Stimulated activated CD4-positive, alpha-beta T cell treated with anti-CD3 and anti-CD28 coated beads, Interleukin-4, amount 100 ng/mL, for 48 hours (primary cell): ENCODE measurements around the gene PDSS2.
"Not testable (repeated sequence)": the region's sequence is repeated elsewhere in the genome, so short reads cannot be mapped to it uniquely, and the experiment has no call there.

Experiments used
- DNase-seq, 2 donors: peaks; one replicate each; pipeline ENCODE4 v3.0.0-alpha.2; 2020; ENCODE audit warnings: low read depth in 2 of 2

PDSS2 gene

DNA sequence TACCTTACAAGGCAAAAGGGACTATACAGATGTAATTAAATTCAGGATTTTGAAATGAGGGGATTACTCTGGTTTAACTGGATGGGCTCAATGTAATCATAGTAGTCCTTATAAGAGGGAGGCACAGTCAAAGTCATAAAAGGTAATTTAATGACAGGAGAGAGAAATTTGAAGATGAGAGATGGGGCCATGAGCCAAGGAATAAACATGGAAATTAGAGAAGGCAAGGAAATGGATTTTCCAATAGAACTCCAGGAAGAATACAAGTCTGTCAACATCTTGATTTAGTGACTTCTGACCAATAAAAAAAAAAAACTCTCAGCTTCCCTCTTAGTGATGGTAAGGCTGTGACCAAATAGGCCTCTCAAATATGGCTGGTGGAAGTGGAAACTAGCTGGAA is 242.1 kb downstream of the PDSS2 start:
- no peak for DNase-seq

DNA sequence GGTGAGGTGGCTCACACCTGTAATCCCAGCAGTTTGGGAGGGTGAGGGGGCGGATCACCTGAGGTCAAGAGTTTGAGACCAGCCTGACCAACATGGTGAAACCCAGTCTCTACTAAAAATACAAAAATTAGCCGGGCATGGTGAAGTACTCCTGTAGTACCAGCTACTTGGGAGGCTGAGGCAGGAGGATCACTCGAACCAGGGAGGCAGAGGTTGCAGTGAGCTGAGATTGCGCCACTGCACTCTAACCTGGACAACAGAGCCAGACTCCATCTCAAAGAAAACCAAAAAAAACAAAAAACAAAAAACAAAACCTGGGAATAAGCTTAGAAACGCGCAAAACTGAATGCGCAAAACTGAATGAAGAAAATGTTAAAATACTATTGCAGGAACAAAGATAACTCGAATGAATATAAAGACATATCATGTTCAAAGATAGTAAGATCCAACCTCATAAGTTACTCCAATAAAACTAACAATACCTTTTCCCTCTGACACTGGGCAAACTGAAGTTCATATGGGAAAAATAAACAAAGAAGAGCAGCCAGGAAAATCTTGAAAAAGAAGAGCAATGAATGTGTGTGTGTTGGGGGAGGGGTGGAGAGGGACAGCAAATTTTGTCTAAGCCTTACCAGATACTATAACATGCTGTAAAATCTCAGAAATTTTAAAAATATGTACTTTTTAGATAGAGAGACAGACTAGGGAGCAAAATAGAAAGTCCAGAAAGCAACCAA is 243.0 kb downstream of the PDSS2 start:
- no peak for DNase-seq

DNA sequence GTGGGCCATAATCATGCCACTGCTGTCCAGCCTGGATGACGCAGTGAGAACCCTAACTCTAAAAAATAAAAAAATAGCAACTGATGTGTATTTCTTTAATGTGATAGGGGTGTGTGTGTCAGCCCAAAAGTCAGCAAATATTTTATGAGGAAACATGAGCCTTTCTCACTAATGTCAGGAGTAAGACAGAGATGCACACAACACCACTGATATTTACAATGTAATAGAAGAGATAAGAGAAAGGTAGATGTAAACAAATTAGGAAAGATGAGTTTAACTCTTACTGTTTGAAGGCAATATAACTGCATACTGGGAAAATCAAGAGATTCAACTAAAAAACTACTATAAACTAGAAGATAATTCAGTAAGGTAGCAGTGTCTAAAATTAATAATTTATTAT is 244.0 kb downstream of the PDSS2 start:
- DNase-seq: no peak

DNA sequence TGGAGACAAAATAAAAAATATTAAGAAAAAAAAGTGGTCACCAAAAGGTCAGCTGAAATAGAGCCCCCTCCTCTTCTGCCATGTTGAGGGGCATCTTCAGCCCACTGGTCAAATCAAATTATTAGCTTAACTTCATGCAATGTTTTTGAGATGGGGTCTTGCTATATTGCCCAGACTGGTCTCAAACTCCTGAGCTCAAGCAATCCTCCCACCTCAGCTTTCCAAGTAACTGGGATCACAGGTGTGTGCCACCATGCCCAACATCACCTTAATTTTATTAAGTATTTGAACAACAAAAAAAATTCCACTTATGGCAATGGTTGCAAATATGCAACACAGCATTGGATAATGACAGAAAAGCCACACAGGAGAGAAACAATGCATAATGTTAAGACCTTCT is 244.7 kb downstream of the PDSS2 start:
- DNase-seq: no peak

DNA sequence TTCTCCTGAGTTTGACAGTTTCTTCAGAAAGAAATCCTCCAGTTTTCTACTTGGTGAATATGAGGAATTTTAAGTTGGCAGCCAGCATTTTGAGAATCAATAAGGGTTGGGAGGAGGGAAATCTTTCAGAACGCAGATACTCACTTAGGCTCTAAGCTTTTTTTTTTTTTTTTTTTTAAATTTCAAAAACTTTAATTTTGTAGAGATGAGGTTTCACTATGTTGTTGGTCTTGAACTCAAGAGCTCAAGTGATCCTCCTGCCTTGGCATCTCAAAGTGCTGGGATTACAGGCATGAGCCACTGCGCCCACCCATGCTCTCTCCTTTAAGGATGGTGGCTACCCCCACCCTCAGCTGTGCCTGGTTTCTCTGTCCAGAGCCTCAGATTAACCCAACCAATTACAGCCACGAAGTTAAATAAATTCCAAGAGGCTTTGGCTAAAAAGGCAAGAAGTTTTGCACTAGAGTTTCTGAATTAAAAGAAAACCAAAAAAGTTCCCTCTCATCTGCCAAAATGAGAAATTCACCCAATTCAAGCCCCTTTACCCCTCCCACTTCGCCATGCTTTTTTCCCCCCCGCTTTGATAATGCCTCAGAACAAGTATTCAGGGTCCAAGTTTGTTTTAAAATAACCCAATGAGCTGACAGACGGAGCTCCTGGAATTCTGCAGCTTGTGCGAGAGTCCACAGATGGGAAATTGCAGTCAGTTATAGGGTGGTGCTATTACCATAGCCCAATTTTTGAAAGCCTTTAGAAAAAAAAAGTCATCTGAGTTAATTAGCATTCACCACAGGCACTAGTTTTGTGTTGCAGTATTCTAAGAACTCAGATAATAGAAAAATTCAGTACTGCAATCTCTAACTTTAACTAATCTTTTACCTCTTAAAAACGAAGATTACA is 249.7 kb downstream of the PDSS2 start:
- no peak for DNase-seq

DNA sequence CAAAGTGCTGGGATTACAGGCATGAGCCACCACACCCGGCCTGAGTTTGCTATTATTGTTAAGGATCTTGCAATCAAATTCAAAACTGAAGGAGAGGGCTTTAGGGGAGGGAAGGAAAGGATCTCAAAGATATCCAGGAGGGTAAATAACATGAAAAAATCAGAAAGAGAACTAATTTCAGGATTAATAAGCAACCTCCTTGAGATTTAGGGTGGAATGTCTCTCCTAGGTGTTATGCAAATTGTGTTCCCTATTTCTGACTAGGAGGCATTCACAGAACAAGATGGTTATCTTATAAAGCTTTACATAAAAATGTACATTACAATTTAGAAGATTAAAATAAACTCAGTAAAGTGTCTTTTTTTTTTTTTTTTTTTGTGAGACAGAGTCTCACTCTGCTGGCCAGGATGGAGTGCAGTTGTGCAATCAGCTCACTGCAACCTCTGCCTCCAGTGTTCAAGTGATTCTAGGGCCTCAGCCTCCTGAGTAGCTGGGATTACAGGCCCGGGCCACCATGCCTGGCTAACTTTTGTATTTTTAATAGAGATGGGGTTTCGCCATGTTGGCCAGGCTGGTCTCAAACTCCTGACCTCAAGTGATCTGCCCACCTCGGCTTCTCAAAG is 252.0 kb downstream of the PDSS2 start:
- no peak for DNase-seq

DNA sequence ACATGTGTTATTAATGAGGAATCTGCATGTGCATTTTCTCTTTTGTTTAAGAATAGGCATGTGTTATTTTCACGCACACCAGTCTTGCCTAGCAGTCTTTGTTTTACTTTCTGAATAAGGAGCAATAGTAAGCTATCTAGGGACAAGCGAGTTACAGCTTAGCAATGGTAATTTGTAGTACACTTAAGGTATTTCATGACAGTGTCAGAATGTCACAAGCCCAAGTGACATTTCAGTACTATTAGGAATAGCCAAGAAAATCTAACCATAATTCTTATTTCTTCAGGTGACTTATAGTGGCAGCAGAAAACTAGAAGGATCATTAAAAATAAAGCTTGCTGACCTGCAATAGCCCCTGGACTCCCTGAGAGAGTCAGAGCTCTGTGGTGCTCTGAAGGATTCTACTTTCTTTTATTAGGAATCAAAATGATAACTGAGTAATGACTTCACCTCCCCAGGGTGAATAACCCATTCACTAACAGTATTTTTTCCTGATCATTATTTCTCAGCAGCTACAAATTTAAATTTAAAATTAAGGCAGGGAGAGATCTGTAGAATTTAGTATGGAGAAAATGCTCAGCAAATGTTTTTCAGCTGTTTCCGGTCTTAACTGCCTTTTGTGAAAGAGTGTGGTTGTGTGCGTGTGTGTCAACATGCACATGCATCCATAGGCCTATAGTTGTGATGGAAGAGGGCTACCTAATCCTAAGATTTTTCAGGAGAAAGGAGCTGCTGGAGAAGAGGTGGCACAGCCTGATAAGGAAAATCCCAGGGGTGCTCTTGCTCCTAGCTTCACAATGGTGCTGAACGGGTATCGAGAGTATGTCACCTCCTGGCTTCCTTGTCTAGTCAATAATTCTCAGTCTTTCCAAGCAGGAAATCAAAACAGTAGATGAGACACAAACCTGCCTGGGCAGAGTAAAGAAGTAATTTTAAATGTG is 254.0 kb downstream of the PDSS2 start:
- no peak for DNase-seq

DNA sequence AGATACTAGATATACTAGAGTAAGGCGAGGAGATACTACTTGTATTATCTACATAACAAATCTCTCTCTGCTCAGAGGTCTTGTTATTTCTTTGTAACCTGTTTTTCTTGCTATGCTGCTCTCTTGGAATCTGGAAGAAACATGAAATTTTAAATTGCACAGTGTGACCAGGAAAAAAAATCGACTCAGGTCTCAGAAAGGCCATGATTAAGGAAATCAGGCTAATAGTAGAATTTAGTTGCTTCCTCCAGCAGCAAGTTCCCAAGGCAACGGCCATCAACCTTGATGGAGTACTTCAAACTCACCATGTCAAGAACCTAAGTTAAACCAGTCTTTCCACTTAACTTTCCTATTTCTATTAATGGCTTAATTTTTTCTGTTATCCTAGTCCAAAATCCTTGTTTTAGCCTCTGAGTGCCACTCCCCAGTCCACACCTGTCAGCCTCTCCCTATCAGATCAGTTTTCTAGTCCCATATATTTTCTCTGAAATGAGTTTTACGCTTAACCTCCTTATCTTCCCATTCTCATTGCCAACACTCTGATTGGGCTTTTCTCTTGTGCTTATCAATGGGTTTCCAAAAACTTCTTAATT is 256.4 kb downstream of the PDSS2 start:
- no peak for DNase-seq

DNA sequence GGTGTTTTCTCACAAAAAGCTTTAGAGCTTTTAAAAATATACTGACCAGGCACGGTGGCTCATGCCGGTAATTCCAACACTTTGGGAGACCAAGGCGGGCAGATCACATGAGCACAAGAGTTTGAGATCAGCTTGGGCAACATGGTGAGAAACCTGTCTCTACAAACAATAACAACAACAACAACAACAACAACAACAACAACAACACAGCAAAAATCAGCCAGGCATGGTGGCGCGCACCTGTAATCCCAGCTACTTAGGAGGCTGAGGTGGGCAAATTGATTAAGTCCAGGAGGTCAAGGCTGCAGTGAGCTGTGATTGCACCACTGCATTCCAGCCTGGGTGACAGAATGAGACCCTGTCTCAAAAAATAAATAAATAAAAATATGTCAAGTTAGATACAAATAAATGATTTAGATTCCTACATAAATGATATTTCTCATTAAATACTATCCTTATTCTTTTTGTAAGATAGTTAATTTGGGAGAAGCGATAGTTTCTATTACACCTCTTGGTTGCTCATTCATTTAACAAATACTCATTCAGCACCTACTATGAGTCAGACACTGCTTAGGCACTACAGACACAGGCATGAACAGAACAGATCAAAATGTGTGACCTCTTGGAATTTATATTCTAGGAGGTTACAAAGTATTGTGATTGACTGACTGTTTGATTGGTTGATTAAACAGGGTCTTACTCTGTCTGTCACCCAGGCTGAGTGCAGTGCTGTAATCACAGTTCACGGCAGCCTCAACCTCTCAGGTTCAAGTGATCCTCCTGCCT is 260.5 kb downstream of the PDSS2 start:
- no peak for DNase-seq

DNA sequence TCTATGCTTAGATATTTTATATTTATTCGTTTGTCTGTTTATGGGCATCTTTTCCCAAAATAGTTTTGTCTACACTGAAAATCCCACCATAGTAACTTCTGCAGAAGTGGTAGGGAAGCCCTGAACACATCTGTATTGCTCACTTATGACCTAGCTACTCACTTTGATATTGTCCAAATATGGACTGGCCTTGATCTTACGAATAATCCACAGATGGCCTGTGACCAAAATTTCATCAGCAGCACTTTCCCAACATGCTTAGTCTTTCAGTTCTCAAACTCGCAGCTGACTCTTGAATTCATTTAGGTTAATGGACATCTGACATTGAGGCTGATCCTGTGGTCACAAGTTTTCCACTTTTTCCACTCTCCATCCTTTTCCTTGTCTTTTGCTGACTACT is 263.2 kb downstream of the PDSS2 start:
- DNase-seq: no peak

DNA sequence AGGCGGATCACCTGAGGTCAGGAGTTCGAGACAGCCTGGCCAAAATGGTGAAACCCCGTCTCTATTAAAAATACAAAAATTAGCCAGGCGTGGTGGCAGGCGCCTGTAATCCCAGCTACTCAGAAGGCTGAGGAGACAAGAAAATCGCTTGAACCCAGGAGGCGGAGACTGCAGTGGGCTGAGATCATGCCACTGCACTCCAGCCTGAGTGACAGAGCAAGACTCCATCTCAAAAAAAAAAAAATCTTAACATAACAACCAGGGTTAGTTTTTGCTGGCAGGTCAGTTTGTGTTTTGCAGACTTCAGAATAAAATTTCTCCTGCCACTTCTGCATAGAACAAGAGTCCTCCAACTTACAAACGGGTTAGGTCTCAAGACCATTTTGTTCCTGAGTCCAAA is 264.6 kb downstream of the PDSS2 start:
- DNase-seq: not testable (repeated sequence)

DNA sequence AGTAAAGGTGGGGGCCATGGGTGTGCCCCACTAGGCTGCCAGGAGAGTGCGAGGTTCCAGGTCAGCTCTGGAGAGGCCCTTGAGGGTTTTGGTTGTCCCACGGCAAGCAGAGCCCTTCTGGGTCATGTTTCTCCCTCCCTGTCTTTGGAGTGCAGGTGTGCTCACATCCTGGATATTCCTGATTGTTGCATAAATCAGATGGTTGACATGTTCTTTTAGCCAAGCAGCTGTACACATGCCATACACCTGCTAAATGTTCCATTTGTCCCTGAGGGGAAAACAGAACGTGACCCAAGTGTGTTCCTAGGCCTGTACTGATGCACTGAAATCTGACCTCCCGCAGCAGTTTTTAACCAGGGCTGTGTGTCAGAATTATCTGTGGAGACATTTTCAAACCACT is 266.5 kb downstream of the PDSS2 start:
- no peak for DNase-seq

DNA sequence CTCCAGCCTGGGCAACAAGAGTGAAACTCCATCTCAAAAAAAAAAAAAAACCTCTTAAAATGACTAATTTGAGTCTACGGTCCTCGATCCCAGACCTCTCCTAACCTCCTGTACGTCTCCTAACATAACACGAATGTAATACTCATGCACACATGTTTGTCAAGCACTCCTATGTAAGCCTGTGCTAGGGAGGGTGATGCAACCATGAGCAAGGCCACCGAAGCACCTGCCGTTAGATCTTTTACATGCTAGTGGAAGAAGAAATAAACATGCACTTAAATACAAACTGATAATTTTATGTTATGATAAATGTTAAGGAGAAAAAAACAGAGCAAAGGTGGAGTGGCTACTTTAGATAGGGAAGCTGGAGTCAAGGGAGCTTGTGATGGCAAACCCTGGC is 271.7 kb downstream of the PDSS2 start:
- DNase-seq: no peak

DNA sequence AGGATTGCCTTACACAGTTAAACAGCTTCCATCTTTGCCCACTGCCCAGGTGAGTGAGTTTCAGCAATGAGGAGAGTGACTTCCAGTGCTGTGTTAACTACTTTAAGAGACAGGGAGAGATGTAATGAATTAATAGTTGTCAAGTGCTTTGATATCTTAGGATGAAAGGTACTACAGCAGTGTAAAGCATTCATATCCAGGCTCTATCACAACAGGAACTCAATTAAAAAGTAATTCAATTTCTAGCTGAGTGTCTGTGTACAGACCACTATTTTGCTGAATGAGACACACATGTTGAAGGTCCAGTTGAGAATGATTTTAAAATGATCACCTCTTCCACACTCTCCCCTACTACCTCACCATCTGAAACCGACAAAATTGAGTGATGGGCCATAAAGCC is 273.3 kb downstream of the PDSS2 start:
- DNase-seq: no peak

DNA sequence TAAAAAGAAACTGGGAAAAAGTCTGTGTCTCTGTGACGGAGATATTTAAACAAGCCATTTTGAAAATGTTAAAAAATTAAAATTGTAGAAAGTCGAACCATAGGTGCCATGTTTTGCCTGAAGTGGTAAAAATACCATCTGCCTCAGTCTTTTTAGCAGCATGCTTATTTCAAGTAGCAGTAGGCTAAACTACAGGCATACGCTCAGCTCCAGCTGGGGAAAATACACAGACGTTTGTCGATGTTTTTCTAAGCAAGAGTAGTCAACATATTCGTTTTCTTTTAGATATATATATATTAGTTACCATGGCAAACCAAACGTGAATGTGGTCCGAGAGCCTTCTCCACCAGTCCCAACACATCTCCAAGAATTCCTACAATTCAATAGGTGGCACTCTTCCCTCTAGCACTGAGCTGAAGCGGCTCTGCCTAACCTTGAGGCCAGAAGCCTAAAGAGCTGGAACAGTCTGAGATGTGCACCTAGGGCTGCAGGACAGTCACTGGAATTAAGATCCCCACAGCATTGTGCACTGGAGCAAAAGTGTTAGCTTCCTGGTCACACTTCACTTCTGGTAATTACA is 273.9 kb downstream of the PDSS2 start:
- no peak for DNase-seq

DNA sequence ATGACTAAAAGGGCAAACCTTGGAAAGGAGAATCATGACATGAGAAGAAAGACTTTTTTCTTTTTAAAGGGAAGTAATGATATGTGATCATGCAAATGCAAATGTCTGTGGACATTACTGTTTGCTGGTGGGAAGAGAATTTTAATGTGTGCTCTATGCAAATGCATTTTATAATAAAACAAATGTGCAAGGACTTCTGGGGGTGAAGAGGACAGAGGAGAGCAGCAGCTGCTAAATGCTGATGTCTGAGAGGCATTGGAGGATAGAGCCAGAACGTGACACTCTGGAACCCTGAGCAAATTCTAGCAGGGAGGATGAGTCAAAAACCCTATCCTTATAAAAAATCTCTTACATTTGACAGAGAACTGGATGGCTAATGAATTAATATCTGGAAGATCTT is 274.9 kb downstream of the PDSS2 start:
- no peak for DNase-seq

DNA sequence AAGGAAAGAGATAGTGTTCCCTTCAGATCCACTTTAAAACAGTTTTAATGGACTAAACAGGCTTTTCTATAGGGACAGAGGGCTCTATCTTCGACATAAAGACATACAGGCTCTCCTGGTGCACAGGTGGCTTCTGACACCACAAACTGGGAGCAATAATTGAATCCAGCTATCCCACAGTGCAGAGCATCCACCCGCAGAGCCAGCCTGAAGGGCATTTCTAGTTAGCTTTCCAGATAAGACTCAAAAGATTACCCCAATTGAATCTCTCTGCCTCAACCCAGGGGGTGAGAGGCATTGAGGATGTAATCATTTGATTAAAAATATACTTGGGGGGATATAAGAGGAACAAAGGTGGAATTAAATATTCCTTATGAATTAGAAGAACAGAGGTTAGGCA is 279.3 kb downstream of the PDSS2 start:
- no peak for DNase-seq

DNA sequence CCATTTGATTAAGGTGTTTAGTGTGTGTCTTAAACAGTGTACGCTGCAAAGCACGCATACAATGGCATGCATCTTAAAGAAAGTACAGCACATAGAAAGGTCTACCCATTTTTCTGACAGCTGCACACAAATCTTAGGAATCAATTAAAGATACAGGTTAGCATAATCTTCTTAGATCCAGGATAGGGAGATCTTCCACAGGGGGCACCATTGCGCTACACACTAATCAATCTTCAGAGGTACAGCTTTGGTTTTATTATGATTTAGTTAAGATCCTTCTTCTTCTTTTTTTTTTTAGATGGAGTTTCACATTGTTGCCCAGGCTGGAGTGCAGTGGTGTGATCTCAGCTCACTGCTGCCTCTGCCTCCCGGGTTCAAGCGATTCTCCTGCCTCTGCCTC is 280.4 kb downstream of the PDSS2 start:
- DNase-seq: peak in 1 of 2 donors; percentile 1

DNA sequence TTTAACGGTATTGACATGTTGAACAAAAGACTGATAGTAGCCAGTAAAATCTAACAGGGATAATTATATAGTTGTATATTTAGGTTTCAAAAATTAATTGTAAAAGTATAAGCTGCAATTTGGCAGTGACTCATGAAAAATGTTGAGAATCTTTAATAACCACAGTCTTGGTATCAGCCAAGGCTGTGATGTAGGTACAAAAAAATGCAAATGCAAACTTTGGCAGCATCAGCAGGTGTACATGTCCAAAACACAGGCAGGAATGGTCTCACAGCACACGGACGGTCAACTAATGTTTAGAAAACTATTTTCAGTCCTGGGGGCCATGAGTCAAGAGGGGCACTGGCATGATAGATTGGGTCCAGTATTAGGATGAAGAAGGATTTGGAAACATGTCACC is 285.6 kb downstream of the PDSS2 start:
- DNase-seq: no peak

DNA sequence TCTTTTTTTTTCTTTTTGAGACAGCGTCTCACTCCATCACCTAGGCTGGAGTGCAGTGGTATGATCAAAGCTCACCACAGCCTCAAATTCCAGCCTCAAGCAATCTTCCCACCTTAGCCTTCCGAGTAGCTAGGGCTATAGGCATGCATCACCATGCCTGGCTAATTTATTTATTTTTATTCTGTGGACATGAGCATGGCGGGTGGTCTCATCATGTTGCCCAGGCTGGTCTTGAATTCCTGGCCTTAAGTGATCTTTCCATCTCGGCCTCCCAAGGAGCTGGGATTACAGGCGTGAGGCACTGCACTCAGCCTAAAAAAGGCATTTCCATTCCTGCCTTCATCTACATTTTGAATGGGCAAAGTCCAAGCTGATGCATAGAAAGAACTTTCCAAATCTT is 287.9 kb downstream of the PDSS2 start:
- DNase-seq: no peak
